HG02852 (cell line): ENCODE data around the gene TRIM9.

ENCODE experiments used
- ATAC-seq: cut with Tn5 transposase; IDR thresholded peaks from one replicate; pipeline ENCODE4 v1.9.1; 2021; ENCODE audit warnings: mild to moderate bottlenecking, moderate library complexity; ENCODE audit not compliant: unreplicated experiment

Gene TRIM9

GRCh38 chr14:50937800-50938199 lies 157.1 kb downstream of the TRIM9 start:
- no peak for ATAC-seq

GRCh38 chr14:50937325-50937724 lies 157.6 kb downstream of the TRIM9 start:
- ATAC-seq: no peak

- ATAC-seq: no peak
Measured at GRCh38 chr14:50936882-50937281, 158.0 kb downstream of the TRIM9 start.

- no peak for ATAC-seq
Measured at GRCh38 chr14:50936016-50936340, 158.9 kb downstream of the TRIM9 start.

GRCh38 chr14:50935126-50936015 lies 159.5 kb downstream of the TRIM9 start:
- ATAC-seq: no peak

- ATAC-seq: no peak
Measured at GRCh38 chr14:50932592-50933495, 162.1 kb downstream of the TRIM9 start.

- no peak for ATAC-seq
Measured at GRCh38 chr14:50932156-50932555, 162.7 kb downstream of the TRIM9 start.

GRCh38 chr14:50931559-50931958 lies 163.3 kb downstream of the TRIM9 start:
- ATAC-seq: no peak

GRCh38 chr14:50929506-50929905 lies 165.4 kb downstream of the TRIM9 start:
- no peak for ATAC-seq

GRCh38 chr14:50928002-50928635 lies 166.8 kb downstream of the TRIM9 start:
- ATAC-seq: no peak

GRCh38 chr14:50926851-50927386 lies 168.0 kb downstream of the TRIM9 start:
- no peak for ATAC-seq
